ENCODE data around the gene KCNK2.

GRCh38 chr1:215076322-215076721 is 6.2 kb upstream of the KCNK2 start:
- TF ChIP-seq CTCF (conservative IDR thresholded peaks at IDR 0.05; ENCODE audit: low read length) (peak; percentile 46), EZH2phosphoT487 (IDR thresholded peaks at IDR 0.05; ENCODE audit: borderline replicate concordance, low read depth, low read length) (no peak)

Measured in OCI-LY7 (cell line).